Measurements from ENCODE around the gene AGAP1. TPM values are rescaled to one million over a fixed set of nuclear protein-coding genes. Genes with fewer than 3 reads are reported as not detected.

AGAP1 gene
- total and polyA plus RNA-seq, 2 donors (not counting 3 experiments of a cell fraction or from before 2014, with no cell fraction given) = 10.2 to 20.9 TPM

- DNase-seq (ENCODE audit: low read depth, low spot score) (no peak), FAIRE-seq (no peak)
- Histone ChIP-seq H3K9ac (replicated peaks; ENCODE audit: extremely low read depth, insufficient read depth, low read length) (no peak overlapping the region), H3K36me3 (ENCODE audit: control insufficient read depth in 2 of 2, extremely low read depth in 1 of 2, insufficient read depth in 2 of 2, low read length in 2 of 2) (no peaks in the 10 kb centered on the region), H3K9me1 (replicated peaks; ENCODE audit: control insufficient read depth, extremely low read depth, insufficient read depth, low read length) (no peaks in the 10 kb centered on the region), H4K20me1 (replicated peaks; ENCODE audit: control insufficient read depth, extremely low read depth, insufficient read depth, low read length) (no peaks in the 10 kb centered on the region), H3K79me2 (ENCODE audit: control insufficient read depth, insufficient read depth, low read length) (no peaks in the 10 kb centered on the region), H3K27ac (ENCODE audit: insufficient read depth, low read depth, low read length) (no peak overlapping the region), H3K4me2 (ENCODE audit: insufficient read depth, low read length) (no peak overlapping the region), H3K9me3 (replicated peaks; ENCODE audit: control insufficient read depth, insufficient read depth, low read length) (no peaks in the 10 kb centered on the region), H2AFZ (ENCODE audit: low read depth, low read length) (no peak overlapping the region), H3K4me1 (ENCODE audit: control insufficient read depth, extremely low read depth, insufficient read depth, low read length) (peaks cover 5% of the 10 kb centered on the region), H3K4me3 (replicated peaks in 1 of 3; ENCODE audit: insufficient read depth in 1 of 3, low read depth in 1 of 3, low read length in 3 of 3) (no peak overlapping the region), H3K27me3 (ENCODE audit: control insufficient read depth in 2 of 2, insufficient read depth in 2 of 2, low read length in 2 of 2) (no peaks in the 10 kb centered on the region)
- POLR2A ChIA-PET = no interaction called here
- TF ChIP-seq GATA2 (IDR thresholded peaks at IDR 0.05; ENCODE audit: insufficient read depth, insufficient read length, low read depth, low read length) (no peak), FOS (IDR thresholded peaks at IDR 0.05; ENCODE audit: borderline replicate concordance, insufficient read depth, low read length) (no peak), MAX (IDR thresholded peaks at IDR 0.05; ENCODE audit: insufficient read depth, insufficient read length) (no peak), POLR2AphosphoS5 (IDR thresholded peaks at IDR 0.05; ENCODE audit: insufficient read depth, low read depth, low read length) (no peak), CTCF (IDR thresholded peaks at IDR 0.05; ENCODE audit: extremely low read depth in 1 of 2, insufficient read depth in 1 of 2, low read depth in 1 of 2, low read length in 2 of 2) (no peak), EZH2 (IDR thresholded peaks at IDR 0.05; ENCODE audit: borderline replicate concordance, low read depth, low read length, severe bottlenecking) (no peak), POLR2A (IDR thresholded peaks at IDR 0.05; ENCODE audit: low read depth, low read length) (no peak), JUN (IDR thresholded peaks at IDR 0.05; ENCODE audit: borderline replicate concordance, insufficient read depth, insufficient read length, low read depth) (no peak), MYC (IDR thresholded peaks at IDR 0.05; ENCODE audit: low read depth, low read length) (no peak)
- CTCF ChIA-PET = interaction anchor here (1.4 to 7.2 kb wide), 2 partner anchors 10 to 404 kb away, joined by 7 to 231 read pairs; no protein-coding TSS in a partner anchor
- BruUV-seq (replicated peaks) = no TSS peak
- intact Hi-C loops (cut with micrococcal nuclease) (loop anchor here (5.0 kb wide), 1 partner anchor 331 kb away; no protein-coding TSS in a partner anchor), dilution Hi-C loops (cut with MboI; ENCODE audit: extremely low pct_ligation_motif_present, low sequenced_read_pairs) (no loop called here)
Measured at GRCh38 chr2:235776531-235776930, 282.7 kb downstream of the AGAP1 start.

Measured in endothelial cell of umbilical vein (primary cell).